OCI-LY7 (cell line): ENCODE measurements around the gene BPIFB1. TPM values are rescaled to one million over a fixed set of nuclear protein-coding genes. Genes with fewer than 3 reads are reported as not detected.

ENCODE experiments used
- BruUV-seq: library from RNA; stranded (reverse); fragments of 400-500 nt; replicated peaks from 2 replicates; lab custom pipeline; 2021; lab: Mats Ljungman, UMichigan
- CTCF ChIA-PET: fragments of 300-600 bp; sonication (Branson Sonifier 250); formaldehyde crosslinking; loops from one replicate; lab custom pipeline; 2022; ENCODE audit warnings: antibody characterized with exemption; ENCODE audit not compliant: unreplicated experiment; lab: Charles Lee
- POLR2A ChIA-PET: fragments of 300-600 bp; sonication (Branson Sonifier 250); formaldehyde crosslinking; loops from one replicate; lab custom pipeline; 2022; ENCODE audit warnings: antibody characterized with exemption; lab: Charles Lee
- DNase-seq: peaks from one replicate; pipeline ENCODE4 v3.0.0-alpha.2; 2015; ENCODE audit warnings: low spot score
- H2AFZ ChIP-seq: fragments of 200-600 bp; sonication (generic), shearing (Covaris generic); 2 replicates; pipeline ENCODE4 v1.6.1; 2014; ENCODE audit warnings: mild to moderate bottlenecking, antibody characterized with exemption, low read length, moderate library complexity
- H3K27ac ChIP-seq: fragments of 200-600 bp; sonication (generic); 2 replicates; pipeline ENCODE4 v1.5.1; 2014; ENCODE audit warnings: mixed run types, low read depth, mild to moderate bottlenecking, moderate library complexity, low read length, inconsistent platforms; ENCODE audit not compliant: poor library complexity, severe bottlenecking
- H3K36me3 ChIP-seq: fragments of 200-600 bp; sonication (generic); 2 replicates; pipeline ENCODE4 v1.6.1; 2014; ENCODE audit warnings: mild to moderate bottlenecking, antibody characterized with exemption, low read length, moderate library complexity, mixed read lengths; ENCODE audit not compliant: insufficient read depth
- H3K4me1 ChIP-seq: fragments of 200-600 bp; sonication (generic); 2 replicates; pipeline ENCODE4 v1.5.1; 2014; ENCODE audit warnings: mild to moderate bottlenecking, low read length; ENCODE audit not compliant: insufficient read depth, poor library complexity, severe bottlenecking
- H3K4me2 ChIP-seq: fragments of 200-600 bp; sonication (generic); 2 replicates; pipeline ENCODE4 v1.6.1; 2014; ENCODE audit warnings: mild to moderate bottlenecking, low read length
- H3K4me3 ChIP-seq: fragments of 200-600 bp; sonication (generic); 2 replicates; pipeline ENCODE4 v1.5.1; 2014; ENCODE audit warnings: mild to moderate bottlenecking, low read depth, low read length; ENCODE audit not compliant: poor library complexity, severe bottlenecking
- H3K79me2 ChIP-seq: fragments of 200-600 bp; sonication (generic); 2 replicates; pipeline ENCODE4 v1.6.1; 2016; ENCODE audit warnings: low read depth, mild to moderate bottlenecking, low read length, moderate library complexity, mixed read lengths; ENCODE audit not compliant: insufficient read depth
- H3K9me2 ChIP-seq: fragments of 200-600 bp; sonication (generic); 2 replicates; pipeline ENCODE4 v1.6.1; 2016; ENCODE audit warnings: mild to moderate bottlenecking, low read length, mixed read lengths; ENCODE audit not compliant: insufficient read depth
- H3K9me3 ChIP-seq: fragments of 200-600 bp; sonication (generic); 2 replicates; pipeline ENCODE4 v1.6.1; 2014; ENCODE audit warnings: mild to moderate bottlenecking, mixed run types, low read length, mixed read lengths
- H4K20me1 ChIP-seq: fragments of 200-600 bp; sonication (generic); 2 replicates; pipeline ENCODE4 v1.6.1; 2014; ENCODE audit warnings: mild to moderate bottlenecking, antibody characterized with exemption, low read length, moderate library complexity, mixed read lengths; ENCODE audit not compliant: insufficient read depth
- CTCF ChIP-seq: fragments of 200-600 bp; sonication (generic); conservative IDR thresholded peaks from 2 replicates; pipeline ENCODE4 v1.5.1; 2014; ENCODE audit warnings: mild to moderate bottlenecking, antibody characterized with exemption, low read length, moderate library complexity, mixed read lengths
- EZH2phosphoT487 ChIP-seq: fragments of 200-600 bp; sonication (generic); IDR thresholded peaks from 2 replicates; pipeline ENCODE4 v1.6.1; 2018; ENCODE audit warnings: low read depth, borderline replicate concordance, mild to moderate bottlenecking, mixed run types, antibody characterized with exemption, low read length, moderate library complexity, mixed read lengths
- intact Hi-C: fragments of 100-400 bp; cut with micrococcal nuclease; formaldehyde crosslinking; loops from one replicate; pipeline ENCODE4 v1.10.0; 2022; ENCODE audit not compliant: unreplicated experiment
- total RNA-seq, 2 experiments: library from RNA; depleted of rRNA in 1 of 2; stranded (reverse); fragments of >200 nt in 1 of 2; shearing (Covaris generic) in 1 of 2; gene quantifications; 2 replicates each; pipeline ENCODE4 v1.2.3, GENCODE V29; 2014 to 2022

Gene BPIFB1
- total RNA-seq, 2 experiments from 2014 or later: not detected

- no peaks in the 10 kb centered on the region for H3K9me2 ChIP-seq
- no peak overlapping the region for H3K4me3 ChIP-seq
- DNase-seq: peak; percentile 60
- ChIA-PET CTCF (no interaction called here), POLR2A (no interaction called here)
- H4K20me1 ChIP-seq: no peaks in the 10 kb centered on the region
- H3K4me1 ChIP-seq: no peaks in the 10 kb centered on the region
- H3K9me3 ChIP-seq: no peaks in the 10 kb centered on the region
- no peaks in the 10 kb centered on the region for H3K36me3 ChIP-seq
- no peak for TF ChIP-seq EZH2phosphoT487
- peak; percentile 92 for TF ChIP-seq CTCF
- no TSS peak for BruUV-seq
- H3K79me2 ChIP-seq: no peaks in the 10 kb centered on the region
- intact Hi-C loops: no loop called here
- H3K27ac ChIP-seq: no peak overlapping the region
- H2AFZ ChIP-seq: no peak overlapping the region
- H3K4me2 ChIP-seq: no peak overlapping the region
Observed at GRCh38 chr20:33299111-33299603, 16.1 kb downstream of the BPIFB1 start.

GRCh38 chr20:33301192-33301930, 18.3 kb downstream of the BPIFB1 start:
- DNase-seq: peak; percentile 19
- CTCF ChIA-PET: no interaction called here
- POLR2A ChIA-PET: no interaction called here

More at GRCh38 chr20:33301192-33301930, 18.3 kb downstream of the BPIFB1 start:
- TF ChIP-seq CTCF (no peak), EZH2phosphoT487 (no peak)
- H2AFZ ChIP-seq: no peak overlapping the region
- H3K79me2 ChIP-seq: no peaks in the 10 kb centered on the region
- H3K9me2 ChIP-seq: no peaks in the 10 kb centered on the region
- intact Hi-C loops: no loop called here
- H3K4me3 ChIP-seq: no peak overlapping the region
- BruUV-seq: no TSS peak
- H3K4me2 ChIP-seq: no peak overlapping the region
- no peak overlapping the region for H3K27ac ChIP-seq
- no peaks in the 10 kb centered on the region for H4K20me1 ChIP-seq
- H3K9me3 ChIP-seq: no peaks in the 10 kb centered on the region
- no peaks in the 10 kb centered on the region for H3K4me1 ChIP-seq
- no peaks in the 10 kb centered on the region for H3K36me3 ChIP-seq
